Effector CD8-positive, alpha-beta T cell (primary cell): ENCODE results near the gene GTF3C4.

Experiments used
- DNase-seq: peaks from one replicate; lab custom pipeline; 2025; lab: John Stamatoyannopoulos, UW

GTF3C4 gene

DNA sequence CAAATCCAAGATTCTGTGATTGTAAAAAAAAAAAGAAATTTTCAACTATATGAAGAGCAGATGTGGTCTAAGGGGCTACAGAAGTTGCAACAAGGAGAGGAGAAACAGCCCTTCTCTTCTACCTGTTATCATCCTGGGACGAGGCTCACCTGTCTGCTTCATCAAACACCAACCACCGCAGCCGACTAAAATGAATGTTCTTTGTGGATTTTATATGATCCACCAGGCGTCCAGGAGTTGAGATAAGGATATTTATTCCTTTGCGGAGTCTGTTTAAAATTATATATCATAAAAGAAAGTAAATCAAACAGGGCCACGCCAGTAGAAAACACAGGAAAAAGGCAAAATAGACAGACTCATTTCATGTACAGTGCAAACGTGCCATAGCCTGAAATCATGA lies 22.0 kb upstream of the GTF3C4 start:
- no peak for DNase-seq

DNA sequence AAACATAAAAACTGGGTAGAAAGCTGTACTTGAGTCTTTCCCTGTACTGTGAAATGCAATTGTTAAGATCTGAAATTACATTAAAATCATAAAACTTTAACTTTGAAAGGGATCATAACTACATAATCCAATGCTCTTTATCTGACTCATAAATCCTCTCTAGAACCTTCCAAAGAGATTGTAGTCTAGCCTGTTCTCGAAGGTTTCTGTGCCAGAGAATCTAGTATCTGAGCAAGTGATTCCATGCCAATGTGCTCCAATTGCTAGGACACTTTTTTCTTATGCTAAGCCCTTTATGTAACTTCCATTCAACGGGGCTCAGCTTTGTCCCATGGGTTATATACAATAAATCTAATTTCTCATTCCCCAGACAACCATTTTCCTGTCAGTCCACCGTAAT lies 21.6 kb upstream of the GTF3C4 start:
- no peak for DNase-seq

DNA sequence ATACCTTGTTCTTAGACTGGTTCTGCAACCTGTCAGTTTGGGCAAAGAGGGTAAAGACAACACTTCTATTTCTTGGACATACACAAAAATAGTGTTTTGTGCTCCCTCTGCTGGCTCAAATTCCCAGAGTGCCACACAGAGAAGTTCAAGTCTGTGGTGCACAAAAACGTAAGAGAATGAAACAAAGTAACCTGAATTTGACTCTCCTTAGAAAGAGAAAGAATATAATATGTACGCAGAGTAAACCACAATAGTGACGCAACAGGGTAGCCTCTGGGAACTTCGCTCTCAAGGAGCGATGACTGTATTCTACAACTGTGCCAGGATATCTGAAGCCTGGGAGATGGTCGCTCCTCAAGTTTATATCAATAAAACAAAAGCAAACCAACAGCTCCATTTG lies 19.0 kb upstream of the GTF3C4 start:
- no peak for DNase-seq

GRCh38 chr9:132656299-132656698 lies 14.0 kb upstream of the GTF3C4 start:
- no peak for DNase-seq

GRCh38 chr9:132662152-132662945 lies 7.9 kb upstream of the GTF3C4 start:
- DNase-seq, result no peak

DNA sequence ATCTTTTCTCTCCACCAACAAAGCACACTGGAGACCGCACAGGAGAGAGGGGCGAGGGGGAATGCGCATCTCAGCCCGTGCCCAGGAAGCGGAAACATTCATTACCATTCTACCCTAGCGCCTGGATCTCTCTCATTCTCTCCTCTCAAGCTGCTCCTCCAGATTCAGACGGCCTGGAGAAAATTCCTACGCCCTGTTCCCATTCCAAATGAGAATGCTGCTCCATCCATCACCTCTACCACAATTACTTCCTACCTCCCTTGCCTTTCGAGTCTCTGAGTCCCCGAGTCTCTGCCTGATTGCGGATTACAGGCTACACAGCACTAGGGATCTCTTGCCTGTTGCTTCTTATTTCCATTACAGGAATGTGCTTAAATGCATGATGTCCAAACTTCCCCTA lies 7.1 kb upstream of the GTF3C4 start:
- DNase-seq, result no peak

DNA sequence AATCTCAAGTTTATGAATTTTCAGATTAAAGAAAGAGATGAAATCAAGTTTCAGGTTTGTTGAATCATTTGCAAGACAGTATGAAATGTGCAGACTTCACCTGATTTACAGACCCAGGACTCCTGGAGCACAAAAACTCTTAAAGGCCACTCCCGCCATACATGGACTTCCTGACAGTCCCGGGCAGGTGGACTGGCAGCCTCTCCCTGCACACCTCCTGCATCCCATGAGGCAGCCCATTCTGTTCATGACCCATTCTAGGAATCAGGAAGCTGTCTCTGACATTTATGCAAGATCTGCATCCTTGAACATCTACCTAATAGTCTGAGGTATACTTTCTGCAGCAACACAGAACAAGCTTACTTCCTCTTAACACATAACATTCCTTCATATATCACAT lies 6.4 kb upstream of the GTF3C4 start:
- no peak for DNase-seq

- DNase-seq, result no peak
These were observed 956 bp upstream of the GTF3C4 start for GRCh38 chr9:132669319-132669697.

DNA sequence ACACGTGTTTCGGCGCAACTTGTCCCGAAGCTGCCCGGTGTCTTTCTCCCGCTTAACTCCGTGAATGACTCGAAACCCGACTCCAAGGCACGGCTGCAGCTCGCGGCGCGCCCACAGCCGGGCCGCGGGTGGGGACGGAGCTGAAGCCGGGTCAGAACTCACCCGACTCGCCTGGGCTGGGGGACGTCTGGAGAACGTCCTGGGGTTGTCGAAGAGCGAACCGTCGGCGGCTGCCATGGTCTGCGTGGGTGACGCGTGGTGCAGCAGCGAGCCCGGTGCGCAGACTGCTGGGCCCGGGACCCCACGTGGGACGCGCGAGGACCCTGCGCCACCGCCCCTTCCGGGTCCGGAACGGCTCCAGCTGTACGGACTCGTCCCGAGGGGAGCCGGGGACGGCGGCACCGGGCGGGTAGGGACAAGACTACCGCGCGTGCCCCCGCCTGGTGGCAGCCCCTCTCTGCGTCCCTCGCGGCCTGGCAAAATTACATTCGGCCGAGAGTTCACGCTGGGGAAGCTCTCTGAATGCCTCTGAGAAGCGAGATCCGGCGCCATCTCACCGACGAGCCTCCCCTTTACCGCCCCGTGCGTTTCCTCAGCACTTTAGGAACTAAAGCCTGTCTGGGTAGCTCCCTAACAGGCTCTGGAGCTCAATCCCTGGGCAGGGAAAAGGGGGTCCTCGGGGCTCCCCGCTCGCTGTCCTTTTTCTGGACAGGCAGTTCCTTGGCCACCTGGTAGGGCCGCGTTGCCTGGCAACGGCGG lies 387 bp upstream of the GTF3C4 start, which contains the start of gene DDX31:
TSS of gene DDX31 (minus strand) at position 286 of the 759 bp plus-strand sequence. CDS start at position 237, 49 bp downstream.
- DNase-seq, result peak; percentile 82

- no peak for DNase-seq
These were observed 1.6 kb downstream of the GTF3C4 start for GRCh38 chr9:132671620-132672412.

GRCh38 chr9:132672413-132672690 lies 2.1 kb downstream of the GTF3C4 start:
- no peak for DNase-seq

DNA sequence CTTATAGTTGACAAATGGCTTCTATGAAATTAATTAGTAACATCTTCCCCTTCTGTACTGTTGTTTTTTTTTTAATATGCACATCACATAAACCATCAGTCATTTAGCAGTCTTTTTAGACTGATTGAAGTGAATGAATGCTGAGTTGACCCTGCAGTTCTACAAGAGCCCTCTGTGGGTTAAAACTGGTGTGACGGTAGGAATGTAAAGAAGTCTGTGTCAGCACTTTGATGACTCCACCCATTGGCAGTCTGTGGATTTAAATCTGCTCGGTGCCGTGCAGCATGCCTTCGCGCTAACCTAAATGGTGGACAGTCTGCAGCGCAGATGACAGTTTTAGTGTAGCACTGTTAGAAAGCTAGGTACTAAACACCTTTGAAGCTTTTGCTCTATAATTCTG lies 3.1 kb downstream of the GTF3C4 start:
- no peak for DNase-seq

DNA sequence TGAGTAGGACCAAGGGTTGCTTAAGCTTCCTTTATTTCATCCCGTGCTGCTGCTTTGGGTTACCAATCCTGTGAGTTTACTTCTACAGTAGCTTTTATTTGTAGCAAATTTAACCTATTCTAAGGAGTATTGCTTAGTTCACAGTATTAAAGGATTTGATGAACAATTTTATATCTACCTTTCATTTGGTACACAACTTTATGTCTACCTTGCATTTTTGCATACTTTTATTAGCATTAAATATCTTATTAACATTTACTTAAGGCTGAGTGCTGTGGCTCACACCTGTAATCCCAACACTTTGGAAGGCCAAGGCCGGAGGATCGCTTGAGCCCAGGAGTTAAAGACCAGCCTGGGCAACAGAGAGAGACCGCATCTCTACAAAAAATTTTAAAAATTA lies 4.2 kb downstream of the GTF3C4 start:
- no peak for DNase-seq

- DNase-seq, result no peak
These were observed 7.7 kb downstream of the GTF3C4 start for GRCh38 chr9:132677976-132678375.

GRCh38 chr9:132679946-132680625 lies 9.8 kb downstream of the GTF3C4 start:
- DNase-seq, result no peak

- DNase-seq, result no peak
These were observed 11.3 kb downstream of the GTF3C4 start for GRCh38 chr9:132681561-132681960.

- DNase-seq, result no peak
These were observed 13.6 kb downstream of the GTF3C4 start for GRCh38 chr9:132683873-132684272.

DNA sequence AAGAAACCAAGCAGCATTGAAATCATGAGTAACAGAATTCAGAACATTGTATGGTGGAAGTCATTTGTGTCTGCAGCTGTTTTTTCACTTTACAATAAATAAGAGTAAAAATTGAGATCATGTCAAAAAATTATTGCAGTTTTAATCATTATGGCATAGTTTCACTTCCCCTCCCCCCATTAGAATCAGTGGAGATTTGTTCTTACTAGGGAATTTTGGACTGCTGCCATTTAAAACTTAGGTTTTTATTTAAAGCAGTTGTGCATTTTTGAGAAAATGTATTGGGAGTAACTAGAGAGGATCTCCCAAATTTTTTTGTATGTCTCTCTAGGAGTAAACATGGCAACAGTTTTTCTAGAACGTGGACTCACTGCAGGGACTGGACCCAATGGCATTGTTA lies 20.4 kb downstream of the GTF3C4 start:
- no peak for DNase-seq

DNA sequence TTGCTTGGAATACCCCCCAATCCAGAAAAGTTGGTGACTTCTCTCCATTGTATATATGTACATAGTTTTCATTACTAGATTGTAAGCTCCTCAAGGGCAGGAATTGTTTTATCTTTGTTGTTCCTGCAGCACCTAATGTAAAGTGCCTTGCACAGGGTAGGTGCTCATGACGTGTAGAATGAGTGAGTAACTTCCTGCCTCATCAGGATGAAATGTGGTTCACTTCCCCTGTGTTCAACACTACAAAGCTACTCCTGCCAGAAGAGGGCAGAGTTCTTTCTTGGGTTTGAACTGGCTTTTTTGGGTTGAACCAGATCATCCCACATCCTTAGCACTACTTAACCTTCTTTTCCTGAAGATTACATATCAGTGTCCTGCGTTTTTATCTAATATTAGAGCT lies 23.9 kb downstream of the GTF3C4 start:
- DNase-seq, result no peak

DNA sequence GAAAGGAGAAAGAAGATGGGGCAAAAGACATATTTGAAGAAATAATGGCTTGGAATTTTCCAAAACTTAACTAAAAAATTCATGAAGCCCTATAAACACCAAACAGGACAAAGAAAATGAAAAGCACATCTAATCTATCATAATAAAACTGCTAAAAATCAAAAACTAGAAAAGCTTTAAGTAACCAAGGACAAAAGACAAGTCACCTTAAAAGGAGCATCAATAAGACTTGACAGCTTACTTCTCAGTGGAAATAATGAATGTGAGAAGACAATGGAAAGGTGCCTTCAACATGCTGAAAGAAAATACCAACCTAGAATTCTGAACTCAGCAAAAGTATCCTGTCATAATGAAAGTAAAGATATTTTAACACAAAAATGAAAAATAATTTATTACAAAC lies 27.0 kb downstream of the GTF3C4 start:
- no peak for DNase-seq

- no peak for DNase-seq
These were observed 28.7 kb downstream of the GTF3C4 start for GRCh38 chr9:132698989-132699388.

DNA sequence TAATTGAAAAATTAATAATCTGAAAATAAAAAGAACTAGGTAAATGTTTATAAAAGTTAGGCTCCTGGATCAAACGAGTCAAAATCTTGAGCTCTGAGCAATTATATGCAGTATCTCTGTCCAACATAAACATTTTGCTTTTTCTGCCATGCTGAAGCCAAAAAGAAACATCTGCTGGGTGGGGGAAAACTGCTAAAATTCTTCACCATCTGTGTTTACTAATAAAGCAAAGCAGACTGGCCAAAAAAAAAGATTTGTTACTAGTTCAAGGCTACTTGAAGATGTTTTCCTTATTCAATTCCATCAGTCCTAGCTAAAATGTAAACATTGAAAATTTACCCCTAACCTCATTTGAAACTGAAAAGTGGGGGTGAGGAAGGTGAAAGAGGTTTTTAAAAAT lies 29.7 kb downstream of the GTF3C4 start:
- DNase-seq, result no peak
